OCI-M1 (cell line): ENCODE data around the gene MASP2.
"Not testable (repeated sequence)": the region's sequence is repeated elsewhere in the genome, so short reads cannot be mapped to it uniquely, and the experiment has no call there.

ENCODE experiments used
- DNase-seq: peaks from one replicate; lab custom pipeline; 2025; lab: John Stamatoyannopoulos, UW

MASP2 gene

DNA sequence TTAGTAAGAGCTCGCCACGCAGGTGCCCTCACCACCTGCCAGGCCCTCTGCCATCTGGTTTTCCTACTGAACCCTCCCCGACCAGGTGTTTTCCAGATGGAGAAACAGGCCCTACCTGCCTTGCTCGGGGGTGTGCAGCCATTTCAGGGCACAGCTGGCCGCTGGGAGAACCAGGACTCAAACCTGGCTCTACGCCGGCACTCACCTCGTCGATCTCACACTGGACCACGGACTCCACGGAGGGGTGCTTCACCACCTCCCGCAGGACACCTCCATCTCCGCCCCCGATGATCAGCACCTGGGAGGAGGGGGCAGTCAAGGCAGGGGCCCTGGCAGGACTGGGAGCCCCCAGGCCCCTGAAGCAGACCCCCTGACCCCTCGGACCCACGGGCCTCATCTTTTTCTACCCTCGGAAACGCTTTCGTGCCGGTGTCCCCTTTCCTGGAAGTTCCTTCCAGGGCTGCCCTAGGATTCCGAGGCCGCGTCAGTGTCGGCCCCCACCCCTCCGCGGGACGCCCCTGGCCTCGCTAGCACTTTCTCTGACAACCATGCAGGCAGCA lies 11.6 kb upstream of the MASP2 start:
- no peak for DNase-seq

DNA sequence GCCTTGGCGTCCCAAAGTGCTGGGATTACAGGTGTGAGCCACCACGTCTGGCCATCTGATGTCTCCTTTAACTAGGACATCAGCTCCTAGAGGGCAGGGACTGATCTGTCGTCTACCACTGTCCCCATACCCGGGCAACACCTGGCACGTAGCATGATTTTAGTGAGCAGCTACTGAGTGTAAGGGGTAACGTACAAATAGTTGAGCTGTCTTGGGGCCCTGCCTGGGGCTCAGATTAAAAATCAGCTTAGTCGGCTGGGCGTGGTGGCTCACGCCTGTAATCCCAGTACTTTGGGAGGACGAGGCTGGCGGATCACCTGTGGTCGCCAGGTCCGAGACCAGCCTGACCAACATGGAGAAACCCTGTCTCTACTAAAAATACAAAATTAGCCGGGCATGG lies 11.0 kb upstream of the MASP2 start:
- no peak for DNase-seq

DNA sequence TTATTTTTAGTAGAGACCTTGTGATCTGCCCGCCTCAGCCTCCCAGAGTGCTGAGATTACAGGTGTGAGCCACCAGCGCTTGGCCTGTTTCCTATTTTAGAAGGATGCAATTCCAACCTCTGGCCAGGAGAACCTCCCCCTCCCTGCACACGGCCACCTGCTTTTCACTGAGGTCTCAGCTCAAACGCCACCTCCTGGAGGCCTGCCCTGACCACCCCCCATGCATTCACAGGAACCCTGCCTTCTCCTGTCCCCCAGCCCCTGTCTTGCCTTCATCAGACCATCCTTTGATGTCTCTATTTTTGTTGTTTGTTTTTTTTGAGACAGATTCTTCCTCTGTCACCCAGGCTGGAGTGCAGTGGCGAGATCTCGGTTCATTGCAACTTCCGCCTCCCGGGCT lies 10.4 kb upstream of the MASP2 start:
- DNase-seq, result no peak

DNA sequence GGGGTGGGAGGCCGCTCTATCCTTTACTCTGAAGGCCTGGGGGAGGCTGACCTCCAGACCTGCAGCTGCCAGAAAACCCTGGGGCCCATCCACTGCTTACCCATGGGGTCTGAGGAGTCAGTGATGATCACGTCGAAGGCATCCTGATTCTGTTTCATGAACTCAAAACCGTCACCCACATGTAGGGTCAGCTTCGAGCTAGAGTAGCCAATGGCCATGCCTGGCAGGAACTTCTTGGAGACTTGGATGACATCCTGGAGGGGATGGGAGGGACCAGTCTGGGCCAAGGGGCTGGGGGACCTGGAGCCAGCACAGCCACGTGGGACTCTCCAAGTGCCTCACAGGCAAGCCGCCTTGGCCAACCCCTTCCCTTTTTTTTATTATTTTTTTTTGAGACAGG lies 9.5 kb upstream of the MASP2 start:
- DNase-seq, result no peak

DNA sequence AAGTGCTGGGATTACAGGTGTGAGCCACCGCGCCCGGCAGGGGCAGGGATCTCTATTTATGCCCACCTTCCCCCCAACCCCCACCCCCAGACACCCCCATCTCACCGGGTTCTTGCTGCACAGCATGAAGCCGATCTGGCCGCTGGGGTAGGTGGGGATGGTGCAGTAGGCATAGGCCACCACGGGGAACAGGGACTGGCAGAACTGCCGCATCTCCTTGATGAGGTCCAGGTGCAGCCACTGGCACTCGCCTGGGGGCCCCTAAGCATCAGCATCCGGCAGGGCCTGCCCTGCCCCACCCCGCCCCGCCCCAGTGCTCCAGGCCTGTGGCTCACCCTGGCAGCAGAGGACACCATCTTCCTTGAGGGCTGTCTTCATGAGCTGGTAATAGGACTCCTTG lies 8.6 kb upstream of the MASP2 start:
- no peak for DNase-seq

DNA sequence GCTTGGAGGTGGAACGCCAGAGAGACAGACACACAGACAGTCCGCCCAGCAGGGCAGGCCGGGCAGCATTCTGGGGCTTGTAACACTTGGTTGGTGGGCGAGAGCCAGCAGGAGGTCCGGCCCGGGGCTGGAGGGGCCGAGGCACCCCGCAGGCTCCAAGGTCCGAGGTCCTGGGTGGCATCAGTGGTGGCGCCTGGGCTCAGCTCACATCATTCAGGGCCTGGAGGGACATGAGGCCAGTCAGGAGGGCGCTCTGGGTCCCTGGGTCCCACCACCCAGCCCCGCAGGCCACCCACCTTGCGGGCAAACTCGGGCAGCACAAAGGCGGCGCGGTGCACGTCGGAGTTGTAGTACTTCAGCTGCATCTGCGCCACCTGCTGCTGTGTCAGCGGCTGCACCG lies 7.6 kb upstream of the MASP2 start:
- DNase-seq, result no peak

DNA sequence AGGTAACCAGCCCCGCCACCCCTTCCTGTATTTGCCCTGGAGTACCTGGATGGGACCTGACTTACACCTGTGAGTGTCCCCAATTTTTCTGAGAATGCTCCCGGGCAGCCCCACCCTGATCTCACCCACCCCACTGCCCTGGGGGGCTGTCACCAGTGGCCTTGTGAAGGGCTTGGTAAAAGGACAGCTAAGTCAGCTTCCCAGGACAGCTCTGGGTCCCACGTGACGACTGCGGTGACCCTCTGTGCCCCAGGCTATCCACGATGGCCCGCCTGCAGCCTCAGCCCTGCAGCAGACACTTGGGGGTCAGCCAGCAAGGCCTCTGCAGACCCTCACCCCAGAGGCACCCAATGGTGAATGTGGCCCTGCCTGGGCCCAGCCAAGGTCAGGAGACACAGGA lies 7.1 kb upstream of the MASP2 start:
- DNase-seq, result no peak

DNA sequence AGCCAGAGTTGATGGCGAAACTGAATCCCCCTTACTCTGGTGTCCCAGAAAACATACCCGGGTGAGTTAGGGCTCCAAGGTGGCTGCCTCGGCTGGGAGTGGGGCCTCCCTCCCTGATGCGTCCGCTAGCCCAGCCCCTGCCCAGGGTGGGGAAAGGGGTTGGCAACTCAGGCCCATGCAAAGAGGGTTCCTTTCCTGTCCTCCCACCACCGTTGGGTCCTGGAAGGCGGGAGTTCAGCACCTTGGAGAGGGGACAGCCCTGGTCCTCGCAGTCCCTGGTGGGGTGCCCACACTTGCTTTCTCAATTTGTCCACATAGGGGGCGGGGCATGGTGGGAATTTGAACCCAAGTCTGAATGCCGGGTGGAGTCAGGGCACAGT lies 6.7 kb upstream of the MASP2 start:
- no peak for DNase-seq

DNA sequence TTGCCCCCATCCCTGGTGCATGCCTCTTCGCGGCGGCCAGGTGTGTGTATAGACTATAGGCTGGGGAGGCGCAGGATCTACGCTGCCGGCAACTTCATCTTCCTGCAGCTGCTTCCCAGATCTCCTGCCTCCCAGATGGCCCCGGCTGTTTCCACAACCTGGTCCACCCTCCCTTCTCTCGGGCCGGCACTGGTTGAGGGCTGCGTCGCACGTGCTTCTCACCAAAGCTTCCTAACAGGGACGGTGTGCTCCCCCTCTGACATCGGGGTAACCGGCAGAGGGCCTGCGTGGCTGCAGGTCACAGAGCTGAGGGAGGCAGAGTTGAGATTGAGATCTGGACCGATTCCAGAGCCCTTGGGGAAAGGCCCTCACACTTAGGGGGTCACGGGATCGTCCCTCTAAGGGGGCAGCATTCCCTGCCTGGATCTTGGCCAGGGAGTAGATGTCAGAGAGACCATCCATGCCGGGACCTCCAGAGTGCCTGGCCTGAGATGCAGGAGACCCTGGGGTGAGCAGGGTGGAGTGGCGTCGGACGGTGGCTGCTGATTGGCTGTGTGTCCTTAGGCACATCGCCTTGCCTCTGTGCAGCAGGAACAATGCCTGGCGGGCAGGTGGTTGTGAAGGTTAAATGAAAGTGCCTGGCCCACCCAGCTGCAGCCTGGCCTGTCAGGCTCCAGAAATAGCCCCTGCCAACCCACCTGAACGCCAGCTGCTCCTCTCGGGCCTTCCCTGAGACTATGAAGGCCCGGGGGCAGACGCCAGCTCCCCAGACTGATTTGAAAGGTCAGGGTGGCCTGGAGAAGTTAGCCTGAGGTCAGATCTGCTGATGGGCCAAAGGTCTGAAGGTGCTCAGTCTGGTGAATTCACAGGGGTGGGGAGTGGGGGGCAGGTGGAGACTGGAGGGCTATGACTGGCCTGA lies 6.1 kb upstream of the MASP2 start:
- DNase-seq, result no peak

DNA sequence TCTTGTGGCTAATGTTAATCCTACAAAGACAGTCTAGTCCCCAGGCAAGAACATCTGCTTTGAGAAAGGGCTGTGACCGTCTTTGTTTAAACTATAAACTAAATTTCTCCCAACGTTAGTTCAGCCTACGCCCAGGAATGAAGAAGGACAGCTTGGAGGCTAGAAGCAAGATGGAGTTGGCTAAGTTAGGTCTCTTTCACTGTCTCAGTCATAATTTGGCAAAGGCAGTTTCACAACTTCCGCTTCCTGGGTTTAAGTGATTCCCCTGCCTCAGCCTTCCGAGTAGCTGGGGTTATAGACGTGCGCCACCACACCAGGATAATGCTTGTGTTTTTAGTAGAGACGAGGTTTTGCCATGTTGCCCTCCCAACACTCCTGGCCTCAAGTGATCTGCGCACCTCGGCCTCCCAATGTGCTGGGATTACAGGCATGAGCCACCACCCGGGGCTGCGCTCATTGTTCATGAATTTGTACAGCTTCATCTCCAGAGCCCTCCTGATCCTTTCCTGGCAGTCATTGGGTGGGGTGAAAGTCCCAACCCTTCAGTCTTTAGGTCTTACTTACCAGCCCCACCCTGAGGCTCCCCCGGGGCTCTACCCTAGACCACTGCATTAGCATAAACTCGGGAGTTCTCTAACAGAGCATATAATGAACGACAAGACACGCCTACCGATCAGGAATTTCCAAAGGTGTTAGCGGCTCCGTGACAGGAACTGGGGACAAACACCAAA lies 4.9 kb upstream of the MASP2 start:
- no peak for DNase-seq

DNA sequence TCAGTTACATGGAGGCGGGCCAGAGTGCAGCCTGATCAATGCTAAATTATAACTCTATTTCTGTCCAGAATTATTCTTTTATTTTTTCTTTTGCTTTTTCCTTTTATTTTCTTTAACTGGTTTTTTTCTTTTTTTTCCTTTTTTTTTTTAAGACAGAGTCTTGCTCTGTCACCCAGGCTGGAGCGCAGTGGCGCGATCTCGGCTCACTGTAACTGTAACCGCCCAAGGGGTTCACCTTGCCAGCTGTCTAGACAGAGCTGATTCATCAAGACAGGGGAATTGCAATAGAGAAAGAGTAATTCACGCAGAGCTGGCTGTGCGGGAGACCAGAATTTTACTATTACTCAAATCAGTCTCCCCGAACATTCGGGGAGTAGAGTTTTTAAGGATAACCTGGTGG lies 4.1 kb upstream of the MASP2 start:
- not testable (repeated sequence) for DNase-seq

DNA sequence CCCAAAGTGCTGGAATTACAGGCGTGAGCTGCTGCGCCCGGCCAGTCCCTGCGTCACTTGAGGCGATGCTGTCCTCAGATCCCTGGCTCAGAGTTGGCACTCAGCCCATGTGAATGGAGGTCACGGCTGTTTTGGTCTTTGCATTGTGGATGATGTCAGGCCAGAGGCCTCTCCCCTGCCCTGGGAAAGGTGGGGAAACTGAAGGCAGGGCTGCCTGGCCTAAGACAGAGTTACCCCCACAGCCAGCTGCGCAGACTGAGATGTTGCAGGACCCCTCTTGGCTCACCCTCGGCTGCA lies 821 bp downstream of the MASP2 start:
- DNase-seq, result no peak

DNA sequence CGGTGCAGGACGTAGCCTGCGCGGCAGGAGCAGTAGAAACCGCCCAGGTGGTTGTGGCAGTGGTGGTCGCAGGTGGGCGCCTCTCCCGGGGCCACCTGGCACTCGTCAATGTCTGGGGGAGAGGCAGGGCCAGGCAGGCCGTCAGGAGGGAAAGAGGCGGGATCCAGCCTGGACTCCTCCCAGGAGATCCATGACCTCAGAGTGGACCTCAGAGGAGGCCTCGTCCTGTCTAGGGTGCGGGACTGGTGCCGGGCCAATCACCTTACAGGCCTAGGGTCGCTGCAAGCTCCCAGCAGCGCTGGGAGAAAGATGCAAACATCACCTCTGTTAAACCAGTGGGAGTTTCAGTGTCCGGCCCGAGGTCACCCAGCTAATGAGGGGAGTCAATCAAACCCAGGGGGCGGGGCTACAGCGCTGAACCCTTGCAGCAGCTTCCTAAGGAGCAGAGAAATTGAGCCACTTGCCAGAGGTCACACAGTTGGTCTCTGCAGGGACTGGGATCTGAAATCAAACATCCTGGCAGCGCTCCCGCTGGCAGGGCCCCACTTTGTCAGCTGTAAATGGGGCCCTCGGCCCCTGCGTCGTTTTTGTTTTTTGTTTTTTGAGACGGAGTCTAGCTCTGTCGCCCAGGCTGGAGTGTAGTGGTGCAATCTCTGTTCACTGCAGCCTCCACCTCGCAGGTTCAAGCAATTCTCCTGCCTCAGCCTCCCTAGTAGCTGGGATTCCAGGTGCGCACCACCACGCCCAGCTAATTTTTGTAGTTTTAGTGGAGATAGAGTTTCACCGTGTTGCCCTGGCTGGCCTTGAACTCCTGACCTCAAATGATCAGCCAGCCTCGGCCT lies 1.4 kb downstream of the MASP2 start:
- DNase-seq, result no peak

DNA sequence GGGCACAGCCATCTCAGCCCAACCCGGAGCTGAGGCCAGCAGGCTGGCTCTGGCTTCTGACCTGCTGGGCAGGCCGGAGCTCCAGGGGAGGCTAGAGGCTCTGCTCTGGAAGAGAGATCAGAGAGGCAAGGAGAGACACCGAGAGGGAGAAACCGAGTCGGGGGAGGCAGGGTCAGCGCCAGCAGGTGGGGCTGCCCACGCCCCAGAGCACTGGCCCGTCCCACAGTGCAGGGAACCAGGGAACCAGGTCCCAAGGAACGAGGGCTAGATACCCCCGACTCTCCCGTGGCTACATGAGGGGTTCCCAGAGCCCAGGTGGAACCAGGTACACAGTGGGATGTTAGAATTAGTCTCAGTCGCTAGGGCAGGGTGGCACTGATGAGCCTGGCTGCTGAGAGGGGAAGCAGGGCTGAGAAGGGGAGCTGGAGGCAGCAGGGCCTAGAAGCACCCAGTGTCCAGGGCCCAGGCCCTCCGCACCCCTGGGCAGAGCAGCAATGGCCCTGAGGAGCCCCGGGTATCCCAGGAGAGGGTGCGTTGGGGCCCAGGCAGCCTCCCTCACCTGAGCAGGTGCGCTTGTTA lies 2.1 kb downstream of the MASP2 start:
- DNase-seq, result no peak

DNA sequence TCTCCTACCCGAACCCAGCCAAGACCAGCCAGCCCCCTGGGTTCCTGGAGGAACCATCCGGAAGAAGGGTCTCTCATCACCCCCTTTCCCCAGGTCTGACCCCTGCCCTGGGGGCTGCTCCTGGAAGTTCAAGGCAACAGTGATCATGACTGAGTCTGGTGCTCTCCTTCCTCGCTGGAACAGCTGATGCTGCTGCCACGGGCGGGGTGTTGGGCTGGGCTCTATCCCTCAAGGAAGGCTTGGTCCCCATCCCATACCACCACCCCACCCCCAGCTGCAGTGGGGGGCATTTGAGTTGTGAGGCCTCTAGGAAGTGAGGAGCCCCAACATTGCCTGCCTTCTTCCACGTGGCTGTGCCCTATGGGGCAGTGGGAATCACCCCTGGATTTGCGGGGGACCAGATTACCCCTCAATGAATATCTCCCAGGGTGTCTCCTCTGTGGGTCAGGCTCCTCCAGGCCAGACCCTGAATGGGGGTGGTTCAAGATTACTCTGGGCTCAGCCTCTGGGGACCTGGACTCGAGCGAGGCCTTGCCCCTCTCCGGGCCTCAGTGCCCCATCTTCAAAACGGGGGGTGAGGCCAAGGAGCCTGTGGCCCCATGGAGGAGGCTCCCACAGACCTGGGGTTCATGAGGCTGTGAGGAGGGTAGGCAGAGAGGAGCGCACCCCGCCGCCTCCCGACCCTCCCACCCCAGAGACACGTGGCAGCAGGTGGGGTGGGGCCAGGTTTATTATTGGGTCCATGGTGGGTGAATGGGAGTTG lies 2.8 kb downstream of the MASP2 start:
- no peak for DNase-seq

DNA sequence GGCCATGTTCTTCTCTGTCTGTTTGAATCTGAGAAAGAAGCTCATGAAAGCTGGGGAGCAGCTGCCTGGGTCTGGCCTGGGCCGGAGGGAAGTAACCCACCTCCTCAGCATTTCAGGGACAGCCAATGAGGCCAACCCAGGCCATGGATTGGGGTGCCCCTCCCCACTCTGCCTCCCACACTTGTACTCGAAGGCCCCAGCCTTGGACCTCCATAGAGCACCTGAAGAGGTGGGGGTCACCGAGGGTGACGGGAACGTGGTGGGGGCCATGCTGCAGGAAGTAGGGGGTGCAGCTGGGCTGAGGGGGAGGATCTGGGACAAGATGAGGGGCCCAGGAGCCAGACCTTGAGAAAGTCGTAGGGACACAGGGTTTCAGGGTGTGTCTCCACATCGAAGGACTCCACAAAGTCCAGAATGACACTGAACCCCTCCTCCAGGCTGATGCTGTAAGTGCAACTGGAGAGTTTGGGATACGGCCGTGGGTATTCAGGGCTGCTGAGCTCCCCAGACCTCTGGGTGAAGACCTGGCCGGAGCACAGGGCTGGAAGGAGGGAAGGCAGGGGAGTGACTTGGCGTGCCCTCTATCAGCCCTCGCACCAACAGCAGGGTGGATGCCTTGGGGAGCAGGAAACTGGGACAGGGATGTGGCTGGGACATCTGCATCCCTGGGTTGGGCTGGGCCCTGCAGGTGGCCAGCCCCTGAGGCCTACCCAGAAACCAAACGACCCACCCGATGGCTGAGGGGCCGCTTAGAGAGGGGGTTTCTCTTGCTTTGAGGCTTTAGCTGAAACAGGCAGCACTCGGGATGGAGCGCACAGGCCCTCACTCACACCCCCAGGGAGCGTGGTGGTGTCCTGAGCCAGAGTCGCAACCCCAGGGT lies 3.8 kb downstream of the MASP2 start:
- DNase-seq, result no peak

DNA sequence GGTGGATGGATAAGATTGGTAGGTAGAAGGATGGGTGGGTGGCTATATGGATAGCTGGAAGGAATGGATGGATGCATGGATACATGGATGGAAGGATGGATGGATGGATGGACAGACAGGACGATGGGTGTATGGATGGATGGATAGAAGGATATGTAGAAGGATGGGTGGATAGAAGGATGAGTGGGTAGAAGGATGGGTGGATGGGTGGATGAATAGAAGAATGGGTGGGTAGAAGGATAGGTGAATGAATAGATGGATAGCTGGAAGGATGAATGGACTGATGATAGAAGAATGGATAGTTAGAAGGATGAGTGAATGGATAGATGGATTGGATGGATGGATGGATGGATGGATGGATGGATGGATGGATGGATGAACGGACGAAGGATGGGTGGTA lies 5.0 kb downstream of the MASP2 start:
- DNase-seq, result no peak

DNA sequence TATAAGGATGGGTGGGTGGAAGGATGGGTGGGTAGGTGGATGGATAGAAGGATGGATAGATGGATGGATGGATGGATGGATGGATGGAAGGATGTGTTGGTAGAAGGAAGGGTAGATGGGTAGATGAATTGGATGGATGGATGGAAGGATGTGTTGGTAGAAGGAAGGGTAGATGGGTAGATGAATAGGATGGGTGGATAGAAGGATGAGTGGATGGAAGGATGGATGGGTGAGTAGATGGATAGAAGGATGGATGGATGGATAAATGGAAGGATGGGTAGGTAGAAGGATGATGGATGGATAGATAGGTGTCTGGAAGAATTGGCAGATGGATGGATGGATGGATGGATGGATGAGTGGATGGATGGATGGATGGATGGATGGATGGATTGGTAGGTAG lies 6.0 kb downstream of the MASP2 start:
- no peak for DNase-seq

DNA sequence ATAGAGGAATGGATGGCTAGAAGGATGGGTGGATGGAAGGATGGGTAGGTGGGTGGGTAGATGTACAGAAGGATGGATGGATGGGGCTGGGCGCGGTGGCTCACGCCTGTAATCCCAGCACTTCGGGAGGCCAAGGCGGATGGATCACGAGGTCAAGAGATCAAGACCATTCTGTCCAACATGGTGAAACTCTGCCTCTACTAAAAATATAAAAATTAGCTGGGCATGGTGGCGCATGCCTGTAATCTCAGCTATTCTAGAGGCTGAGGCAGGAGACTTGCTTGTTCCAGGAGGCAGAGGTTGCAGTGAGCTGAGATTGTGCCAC lies 7.0 kb downstream of the MASP2 start:
- DNase-seq, result not testable (repeated sequence)

DNA sequence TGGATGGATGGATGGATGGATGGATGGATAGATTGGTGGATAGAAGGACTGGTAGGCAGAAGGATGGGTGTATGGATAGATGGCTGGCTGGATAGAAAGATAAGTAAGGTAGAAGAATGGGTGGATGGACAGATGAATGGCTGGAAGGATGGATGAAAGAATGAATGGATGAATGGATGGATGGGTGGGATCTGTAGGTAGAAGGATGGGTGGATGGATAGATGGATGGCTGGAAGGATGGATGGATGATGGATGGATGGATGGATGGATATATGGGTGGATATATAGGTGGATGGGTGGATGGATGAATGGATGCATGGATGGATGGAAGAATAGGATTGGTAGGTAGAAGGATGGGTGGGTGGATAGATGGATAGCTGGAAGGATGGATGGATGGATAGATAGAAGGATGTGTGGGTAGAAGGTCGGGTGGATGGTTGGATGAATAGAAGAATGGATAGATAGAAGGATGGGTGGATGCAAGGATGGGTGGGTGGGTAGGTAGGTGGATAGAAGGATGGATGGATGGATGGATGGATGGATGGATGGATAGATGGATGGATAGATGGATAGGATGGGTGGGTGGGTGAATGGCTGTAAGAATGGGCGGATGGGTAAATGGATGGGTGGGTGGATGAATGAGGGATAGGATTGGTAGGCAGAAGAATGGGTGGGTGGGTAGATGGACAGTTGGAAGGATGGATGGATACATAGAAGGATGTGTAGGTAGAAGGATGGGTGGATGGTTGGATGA lies 7.5 kb downstream of the MASP2 start:
- DNase-seq, result no peak
